IMR-90 (cell line): Measurements from ENCODE around the gene PSMG1. TPM values are rescaled to one million over a fixed set of nuclear protein-coding genes. Genes with fewer than 3 reads are reported as not detected.

ENCODE experiments used
- ATAC-seq: fragments of 200-7000 bp; cut with Tn5 transposase; 2 replicates; pipeline ENCODE4 v1.9.1; 2020; ENCODE audit warnings: low read depth, mild to moderate bottlenecking, moderate library complexity
- Bru-seq: library from RNA; stranded (reverse); fragments of 400-500 nt; gene quantifications from one replicate; lab custom pipeline; 2021; lab: Mats Ljungman, UMichigan
- BruChase-seq, 2 experiments: library from RNA; stranded (reverse); fragments of 400-500 nt; gene quantifications; one replicate each; lab custom pipeline; 2021; lab: Mats Ljungman, UMichigan
- BruUV-seq: library from RNA; stranded (reverse); fragments of 400-500 nt; replicated peaks from 2 replicates; lab custom pipeline; 2021; lab: Mats Ljungman, UMichigan
- CTCF ChIA-PET: fragments of 300-600 bp; formaldehyde crosslinking; extraction: SDS; loops from one replicate; lab custom pipeline; 2021; ENCODE audit warnings: antibody characterized with exemption; lab: Yijun Ruan, JAX
- POLR2A ChIA-PET: fragments of 300-600 bp; sonication (Branson Sonifier 250); formaldehyde crosslinking; loops from one replicate; lab custom pipeline; 2022; ENCODE audit warnings: antibody characterized with exemption; ENCODE audit not compliant: unreplicated experiment; lab: Charles Lee
- DNase-seq: peaks from one replicate; pipeline ENCODE4 v3.0.0; 2013
- H2AFZ ChIP-seq: replicated peaks from 2 replicates; pipeline ENCODE3; 2013; ENCODE audit warnings: low read length, mild to moderate bottlenecking; ENCODE audit not compliant: poor library complexity
- H2AK5ac ChIP-seq: 2 replicates; pipeline ENCODE4 v1.6.1; 2013; ENCODE audit warnings: low read depth, low read length, inconsistent platforms
- H2AK9ac ChIP-seq: replicated peaks from 2 replicates; pipeline ENCODE3; 2013; ENCODE audit warnings: mild to moderate bottlenecking, low read depth, low read length, moderate library complexity; ENCODE audit not compliant: poor library complexity
- H2BK120ac ChIP-seq: 2 replicates; pipeline ENCODE4 v1.6.1; 2013; ENCODE audit warnings: low read depth, low read length, inconsistent platforms
- H2BK15ac ChIP-seq: 3 replicates; pipeline ENCODE4 v1.6.1; 2013; ENCODE audit warnings: low read depth, low read length, inconsistent platforms
- H2BK20ac ChIP-seq: 2 replicates; pipeline ENCODE4 v1.6.1; 2013; ENCODE audit warnings: low read depth, mild to moderate bottlenecking, inconsistent platforms, low read length, moderate library complexity
- H2BK5ac ChIP-seq: 2 replicates; pipeline ENCODE4 v1.6.1; 2013; ENCODE audit warnings: mild to moderate bottlenecking, low read depth, low read length, inconsistent platforms; ENCODE audit not compliant: poor library complexity, severe bottlenecking
- H3K14ac ChIP-seq: replicated peaks from 2 replicates; pipeline ENCODE4 v1.6.1; 2013; ENCODE audit warnings: low read depth, low read length, inconsistent platforms
- H3K18ac ChIP-seq: 2 replicates; pipeline ENCODE4 v1.6.1; 2013; ENCODE audit warnings: low read depth, low read length, control low read depth
- H3K23ac ChIP-seq: 2 replicates; pipeline ENCODE4 v1.6.1; 2013; ENCODE audit warnings: low read depth, low read length, inconsistent platforms
- H3K27ac ChIP-seq: 2 replicates; pipeline ENCODE4 v1.5.1; 2013; ENCODE audit warnings: mild to moderate bottlenecking, control low read depth, low read length; ENCODE audit not compliant: insufficient read depth
- H3K27me3 ChIP-seq: 2 replicates; pipeline ENCODE4 v1.6.1; 2013; ENCODE audit warnings: low read length; ENCODE audit not compliant: control insufficient read depth, insufficient read depth
- H3K36me3 ChIP-seq: 2 replicates; pipeline ENCODE4 v1.6.1; 2013; ENCODE audit warnings: low read length, mixed read lengths; ENCODE audit not compliant: control insufficient read depth, insufficient read depth
- H3K4ac ChIP-seq: 2 replicates; pipeline ENCODE4 v1.6.1; 2013; ENCODE audit warnings: low read depth, low read length, inconsistent platforms
- H3K4me1 ChIP-seq: 2 replicates; pipeline ENCODE4 v1.6.1; 2013; ENCODE audit warnings: low read length, mixed read lengths; ENCODE audit not compliant: control insufficient read depth, insufficient read depth
- H3K4me2 ChIP-seq: 2 replicates; pipeline ENCODE4 v1.6.1; 2013; ENCODE audit warnings: low read depth, mild to moderate bottlenecking, control low read depth, low read length, moderate library complexity
- H3K4me3 ChIP-seq: 2 replicates; pipeline ENCODE4 v1.5.1; 2013; ENCODE audit warnings: low read depth, mild to moderate bottlenecking, control low read depth, low read length, moderate library complexity; ENCODE audit not compliant: insufficient read depth
- H3K56ac ChIP-seq: 2 replicates; pipeline ENCODE4 v1.6.1; 2013; ENCODE audit warnings: low read length, inconsistent platforms; ENCODE audit not compliant: insufficient read depth; ENCODE audit errors: extremely low read depth
- H3K79me1 ChIP-seq, 2 experiments: 2 replicates each; pipeline ENCODE4 v1.6.1; 2013; ENCODE audit warnings: low read length in 2 of 2, inconsistent platforms in 1 of 2, low read depth in 1 of 2
- H3K9ac ChIP-seq: 2 replicates; pipeline ENCODE4 v1.6.1; 2013; ENCODE audit warnings: low read depth, low read length, control low read depth
- H3K9me1 ChIP-seq: 2 replicates; pipeline ENCODE4 v1.6.1; 2013; ENCODE audit warnings: low read length, inconsistent platforms; ENCODE audit not compliant: insufficient read depth
- H3K9me3 ChIP-seq: 2 replicates; pipeline ENCODE4 v1.6.1; 2013; ENCODE audit warnings: low read length; ENCODE audit not compliant: control insufficient read depth, insufficient read depth
- H4K20me1 ChIP-seq: 2 replicates; pipeline ENCODE4 v1.6.1; 2013; ENCODE audit warnings: low read length, inconsistent platforms; ENCODE audit not compliant: insufficient read depth
- H4K5ac ChIP-seq: 2 replicates; pipeline ENCODE4 v1.6.1; 2013; ENCODE audit warnings: mild to moderate bottlenecking, low read depth, low read length, control low read depth
- H4K8ac ChIP-seq, 2 experiments: 2 replicates each; pipeline ENCODE4 v1.6.1; 2013; ENCODE audit warnings: low read depth in 2 of 2, low read length in 2 of 2, control low read depth in 1 of 2, inconsistent platforms in 1 of 2
- H4K91ac ChIP-seq: 2 replicates; pipeline ENCODE4 v1.6.1; 2013; ENCODE audit warnings: low read depth, low read length, inconsistent platforms; ENCODE audit not compliant: insufficient read depth
- BHLHE40 ChIP-seq: fragments of 150-350 bp; IDR thresholded peaks from 2 replicates; pipeline ENCODE4 v1.6.1; 2016; ENCODE audit warnings: mild to moderate bottlenecking, low read depth, low read length
- CHD1 ChIP-seq: IDR thresholded peaks from 2 replicates; pipeline ENCODE4 v1.6.1; 2012; ENCODE audit warnings: low read depth, low read length, improper control_type of control experiment
- MAFK ChIP-seq: IDR thresholded peaks from 2 replicates; pipeline ENCODE4 v1.6.1; 2012; ENCODE audit warnings: low read depth, low read length, improper control_type of control experiment
- MAZ ChIP-seq: IDR thresholded peaks from 2 replicates; pipeline ENCODE4 v1.6.1; 2012; ENCODE audit warnings: low read depth, mild to moderate bottlenecking, low read length, improper control_type of control experiment, moderate library complexity, borderline replicate concordance
- MXI1 ChIP-seq: IDR thresholded peaks from 2 replicates; pipeline ENCODE4 v1.6.1; 2012; ENCODE audit warnings: low read depth, mild to moderate bottlenecking, low read length, moderate library complexity, borderline replicate concordance
- POLR2A ChIP-seq: IDR thresholded peaks from 2 replicates; pipeline ENCODE4 v1.6.1; 2012; ENCODE audit warnings: mild to moderate bottlenecking, low read depth, low read length
- RAD21 ChIP-seq: IDR thresholded peaks from 2 replicates; pipeline ENCODE4 v1.6.1; 2012; ENCODE audit warnings: low read length, improper control_type of control experiment
- RCOR1 ChIP-seq: IDR thresholded peaks from 2 replicates; pipeline ENCODE4 v1.6.1; 2012; ENCODE audit warnings: mild to moderate bottlenecking, low read length, improper control_type of control experiment; ENCODE audit not compliant: insufficient replicate concordance
- RFX5 ChIP-seq: IDR thresholded peaks from 2 replicates; pipeline ENCODE4 v1.8.0; 2012; ENCODE audit warnings: low read depth, mild to moderate bottlenecking, low read length, moderate library complexity
- SMC3 ChIP-seq: fragments of 150-350 bp; IDR thresholded peaks from 2 replicates; pipeline ENCODE4 v1.6.1; 2016; ENCODE audit warnings: low read depth, mild to moderate bottlenecking, antibody characterized with exemption, low read length, moderate library complexity
- USF2 ChIP-seq: fragments of 150-350 bp; IDR thresholded peaks from 2 replicates; pipeline ENCODE4 v1.6.1; 2017; ENCODE audit warnings: mild to moderate bottlenecking, antibody characterized with exemption, low read length, low read depth
- WGBS, 2 experiments: methylation state at CpG; one replicate each; pipeline versions ENCODE4 v1.1.5 to v1.1.7; 2013; ENCODE audit warnings: missing lambda C conversion rate in 2 of 2; ENCODE audit not compliant: insufficient read length in 1 of 2; ENCODE audit errors: extremely low coverage in 2 of 2; 5-methylcytosine and 5-hydroxymethylcytosine counted together
- dilution Hi-C: fragments of 300-500 bp; cut with HindIII; formaldehyde crosslinking; loops from one replicate; pipeline ENCODE4 v1.14.3; 2018; ENCODE audit warnings: low sequenced_read_pairs; ENCODE audit not compliant: unreplicated experiment
- in situ Hi-C: fragments of 300-500 bp; cut with MboI; formaldehyde crosslinking; loops from 3 replicates; pipeline ENCODE4 v1.14.3; 2019; ENCODE audit warnings: low sequenced_read_pairs, inconsistent platforms, mixed read lengths
- intact Hi-C: fragments of 100-400 bp; cut with micrococcal nuclease; formaldehyde crosslinking; loops from 2 replicates; pipeline ENCODE4 v1.10.0; 2022
- long read RNA-seq: library from polyadenylated mRNA; unstranded; transcript quantifications from one replicate; pipeline ENCODE4 v2.0.0, GENCODE V29; 2021; ENCODE audit not compliant: unreplicated experiment
- polyA plus RNA-seq, 3 experiments: library from polyadenylated mRNA; depleted of rRNA; stranded (reverse); fragments of >200 nt; gene quantifications; 2 replicates each; pipeline ENCODE4 v1.2.3, GENCODE V29; 2012; ENCODE audit warnings: low replicate concordance in 1 of 3
- total RNA-seq: library from RNA; depleted of rRNA; stranded (reverse); fragments of >200 nt; gene quantifications from 2 replicates; pipeline ENCODE4 v1.2.3, GENCODE V29; 2012; rRNA removed

PSMG1 gene
- total RNA-seq (37.8 and 51.1 TPM in 2 replicates), polyA plus RNA-seq (2012; rRNA removed) (34.6 and 45.4 TPM in 2 replicates), Bru-seq, nascent RNA (percentile 85 among the genes with signal in this experiment), BruChase-seq, experiment 1, labeled RNA remaining after a 6-hour chase (percentile 71 among the genes with signal in this experiment), BruChase-seq, experiment 2, labeled RNA remaining after a 2-hour chase (percentile 75 among the genes with signal in this experiment)
- 10.1 and 14.3 TPM in 2 replicates for polyA plus RNA-seq (2012; cell fraction: cytosol; rRNA removed)
- polyA plus RNA-seq (2012; cell fraction: nucleus; rRNA removed; ENCODE audit: low replicate concordance): 1.8 and 29.8 TPM in 2 replicates
- long read RNA-seq, transcript PSMG1-201 (7 exons, 2,154 nt): major isoform, 16 of 25 reads
- long read RNA-seq, partial matches to known transcripts: 2 of 25 reads
- long read RNA-seq, other reads (novel, unspliced or antisense): 5 of 25 reads

- Histone ChIP-seq H3K4me1 (peaks cover 2% of the 10 kb centered on the region; the same call in 1 of the 2 replicates), H2AK5ac (peak within 1 kb of the TSS; percentile 47; the same call in 1 of the 2 replicates), H3K79me1 (peaks cover 19 to 36% of the 10 kb centered on the region in 2 experiments), H3K36me3 (peaks cover 5% of the 10 kb centered on the region), H3K9me1 (no peaks in the 10 kb centered on the region), H3K14ac (peak within 1 kb of the TSS; percentile 86), H3K9ac (peak within 1 kb of the TSS; percentile 90), H3K4me3 (peak within 1 kb of the TSS; percentile 92), H2BK20ac (no peak within 1 kb of the TSS), H3K27me3 (no peaks in the 10 kb centered on the region), H4K8ac (peak within 1 kb of the TSS; percentile 71 to 79), H3K56ac (peak within 1 kb of the TSS; percentile 89), H3K27ac (peak within 1 kb of the TSS; percentile 88), H4K5ac (peak within 1 kb of the TSS; percentile 41; the same call in 1 of the 2 replicates), H3K4me2 (peak within 1 kb of the TSS; percentile 95), H2AFZ (peak within 1 kb of the TSS; percentile 97), H2BK120ac (no peak within 1 kb of the TSS), H2BK5ac (peak within 1 kb of the TSS; percentile 66), H3K18ac (peak within 1 kb of the TSS; percentile 48; the same call in 1 of the 2 replicates), H4K91ac (peak within 1 kb of the TSS; percentile 81), H4K20me1 (peaks cover 6% of the 10 kb centered on the region; the same call in 1 of the 2 replicates), H3K23ac (peak within 1 kb of the TSS; percentile 91), H3K4ac (peak within 1 kb of the TSS; percentile 81), H2BK15ac (0 out of 3 replicates have a peak within 1 kb of the TSS, but pooled peaks have one; percentile 44), H3K9me3 (no peaks in the 10 kb centered on the region), H2AK9ac (peak within 1 kb of the TSS; percentile 95)
- no TSS peak for BruUV-seq
- peak; percentile 90 for DNase-seq
- TF ChIP-seq BHLHE40 (peak; percentile 31; the same call in 1 of the 2 replicates), POLR2A (peak; percentile 90), SMC3 (no peak), USF2 (peak; percentile 77), RFX5 (no peak), MAFK (no peak), RCOR1 (no peak), RAD21 (no peak), MAZ (peak; percentile 54; the same call in 1 of the 2 replicates), CHD1 (no peak), MXI1 (no peak; the same call in 1 of the 2 replicates)
- intact Hi-C loops: loop anchor here (5.0 kb wide), 2 partner anchors 204 to 264 kb away; partner anchors contain the start of gene LCA5L
- in situ Hi-C loops: no loop called here
- dilution Hi-C loops: no loop called here
- CTCF ChIA-PET: interaction anchor here (1.0 to 1.2 kb wide), 2 partner anchors 17 to 249 kb away, joined by 3 read pairs; no protein-coding TSS in a partner anchor
- POLR2A ChIA-PET: interaction anchor here (0.6 kb wide), 1 partner anchor 17 kb away, joined by 3 read pairs; no protein-coding TSS in a partner anchor
- WGBS, 2 experiments: 1% methylated on average over 26 of the region's 76 CpGs; no CpG with 5 or more reads in 1 of the 2 experiments
- ATAC-seq: peak; percentile 94
Observed at GRCh38 chr21:39183272-39184049, at the start of gene PSMG1. PSMG1 (minus strand) TSS chr21:39183451; CDS start chr21:39183385, 66 bp downstream.
